HEK293 (cell line): Measurements from ENCODE around the gene FGF6.

Experiments used
- CTCF ChIP-seq: fragments of 450-650 bp; formaldehyde crosslinking; IDR thresholded peaks from 2 replicates; pipeline ENCODE4 v1.5.1; 2016; ENCODE audit warnings: missing biosample characterization, missing genetic modification characterization
- REST ChIP-seq: fragments of 450-650 bp; formaldehyde crosslinking; IDR thresholded peaks from 2 replicates; pipeline ENCODE4 v1.5.1; 2016; ENCODE audit warnings: missing biosample characterization, missing genetic modification characterization
- ZBTB21 ChIP-seq: fragments of 450-650 bp; formaldehyde crosslinking; IDR thresholded peaks from 2 replicates; pipeline ENCODE4 v1.5.1; 2017; ENCODE audit warnings: missing biosample characterization, missing genetic modification characterization
- ZNF138 ChIP-seq: fragments of 450-650 bp; formaldehyde crosslinking; IDR thresholded peaks from 2 replicates; pipeline ENCODE4 v1.5.1; 2016; ENCODE audit warnings: missing biosample characterization, missing genetic modification characterization, borderline replicate concordance
- ZNF24 ChIP-seq: fragments of 450-650 bp; formaldehyde crosslinking; IDR thresholded peaks from 2 replicates; pipeline ENCODE4 v1.5.1; 2016; ENCODE audit warnings: missing biosample characterization, missing genetic modification characterization
- ZNF280D ChIP-seq: fragments of 450-650 bp; formaldehyde crosslinking; IDR thresholded peaks from 2 replicates; pipeline ENCODE4 v1.5.1; 2016; ENCODE audit warnings: missing biosample characterization, missing genetic modification characterization
- ZNF398 ChIP-seq: fragments of 450-650 bp; formaldehyde crosslinking; IDR thresholded peaks from 2 replicates; pipeline ENCODE4 v1.5.1; 2017; ENCODE audit warnings: missing biosample characterization, missing genetic modification characterization
- ZNF521 ChIP-seq: fragments of 450-650 bp; formaldehyde crosslinking; IDR thresholded peaks from 2 replicates; pipeline ENCODE4 v1.5.1; 2017; ENCODE audit warnings: missing biosample characterization, mild to moderate bottlenecking, missing genetic modification characterization
- ZNF701 ChIP-seq: fragments of 450-650 bp; formaldehyde crosslinking; IDR thresholded peaks from 2 replicates; pipeline ENCODE4 v1.5.1; 2016; ENCODE audit warnings: missing biosample characterization, missing genetic modification characterization
- ZNF747 ChIP-seq: fragments of 450-650 bp; formaldehyde crosslinking; IDR thresholded peaks from 2 replicates; pipeline ENCODE4 v1.5.1; 2016; ENCODE audit warnings: missing biosample characterization, missing genetic modification characterization
- ZNF791 ChIP-seq: fragments of 450-650 bp; formaldehyde crosslinking; IDR thresholded peaks from 2 replicates; pipeline ENCODE4 v1.5.1; 2016; ENCODE audit warnings: missing biosample characterization, missing genetic modification characterization

- TF ChIP-seq ZNF747 (tag by site-specific recombination) = no peak
- TF ChIP-seq ZNF701 (tag by site-specific recombination) = no peak
- no peak for TF ChIP-seq ZBTB21 (tag by site-specific recombination)
- no peak for TF ChIP-seq ZNF521 (tag by site-specific recombination)
- no peak for TF ChIP-seq REST (tag by site-specific recombination)
- TF ChIP-seq CTCF = no peak
- no peak for TF ChIP-seq ZNF24 (tag by site-specific recombination)
- TF ChIP-seq ZNF138 (tag by site-specific recombination) = no peak
- no peak for TF ChIP-seq ZNF791 (tag by site-specific recombination)
- TF ChIP-seq ZNF280D (tag by site-specific recombination) = no peak
- no peak for TF ChIP-seq ZNF398 (tag by site-specific recombination)
Observed at GRCh38 chr12:4420138-4420670, 25.4 kb downstream of the FGF6 start.
